ENCODE results near the gene MFSD1. TPM values are rescaled to one million over a fixed set of nuclear protein-coding genes. Genes with fewer than 3 reads are reported as not detected.

Gene MFSD1
- total RNA-seq, 1 experiment from 2014 or later: 50.7 TPM

- no TSS peak for BruUV-seq (replicated peaks)
- CTCF ChIA-PET: no interaction called here
- Histone ChIP-seq H3K4me1 (ENCODE audit: control insufficient read depth, insufficient read depth, low read length) (no peaks in the 10 kb centered on the region), H3K9me3 (ENCODE audit: control insufficient read depth, insufficient read depth, low read depth, low read length) (no peaks in the 10 kb centered on the region; the same call in 1 of the 2 replicates), H3K27ac (ENCODE audit: low read length) (no peak overlapping the region), H3K36me3 (ENCODE audit: control insufficient read depth, insufficient read depth, low read length) (no peaks in the 10 kb centered on the region), H3K27me3 (ENCODE audit: control insufficient read depth, insufficient read depth, low read length) (no peaks in the 10 kb centered on the region), H3K4me3 (ENCODE audit: low read depth in 2 of 2, low read length in 2 of 2) (no peak overlapping the region)
- intact Hi-C loops (cut with micrococcal nuclease; ENCODE audit: unreplicated experiment) (no loop called here), in situ Hi-C loops (cut with HindIII; ENCODE audit: low pct_unique_long_range_greater_than_20kb, low sequenced_read_pairs) (no loop called here)
- no peak for DNase-seq (ENCODE audit: low read depth, low spot score)
- POLR2A ChIA-PET: interaction anchor here (0.6 kb wide), 1 partner anchor 35 kb away, joined by 9 read pairs; no protein-coding TSS in a partner anchor
- TF ChIP-seq REST (IDR thresholded peaks at IDR 0.05; ENCODE audit: insufficient read depth in 1 of 2, low read depth in 2 of 2, low read length in 1 of 2) (no peak), SIN3A (IDR thresholded peaks at IDR 0.05; ENCODE audit: borderline replicate concordance, insufficient read depth, low read depth, low read length) (no peak), CTCF (IDR thresholded peaks at IDR 0.05) (no peak), POLR2AphosphoS5 (IDR thresholded peaks at IDR 0.05; ENCODE audit: low read depth, low read length) (no peak), TCF7L2 (IDR thresholded peaks at IDR 0.05; ENCODE audit: low read depth, low read length) (no peak)
- ATAC-seq: no peak
These were observed 30.0 kb downstream of the MFSD1 start for GRCh38 chr3:158831861-158832260.

- in situ Hi-C loops (cut with HindIII; ENCODE audit: low pct_unique_long_range_greater_than_20kb, low sequenced_read_pairs) (no loop called here), intact Hi-C loops (cut with micrococcal nuclease; ENCODE audit: unreplicated experiment) (no loop called here)
- Histone ChIP-seq H3K4me3 (ENCODE audit: low read depth in 2 of 2, low read length in 2 of 2) (no peak overlapping the region), H3K4me1 (ENCODE audit: control insufficient read depth, insufficient read depth, low read length) (no peaks in the 10 kb centered on the region), H3K36me3 (ENCODE audit: control insufficient read depth, insufficient read depth, low read length) (no peaks in the 10 kb centered on the region), H3K27me3 (ENCODE audit: control insufficient read depth, insufficient read depth, low read length) (no peaks in the 10 kb centered on the region; the same call in 1 of the 2 replicates), H3K9me3 (ENCODE audit: control insufficient read depth, insufficient read depth, low read depth, low read length) (no peaks in the 10 kb centered on the region; the same call in 1 of the 2 replicates), H3K27ac (ENCODE audit: low read length) (no peak overlapping the region)
- TF ChIP-seq TCF7L2 (IDR thresholded peaks at IDR 0.05; ENCODE audit: low read depth, low read length) (no peak), REST (IDR thresholded peaks at IDR 0.05; ENCODE audit: insufficient read depth in 1 of 2, low read depth in 2 of 2, low read length in 1 of 2) (no peak), POLR2AphosphoS5 (IDR thresholded peaks at IDR 0.05; ENCODE audit: low read depth, low read length) (no peak)
- ChIA-PET CTCF (no interaction called here), POLR2A (no interaction called here)
- no TSS peak for BruUV-seq (replicated peaks)
- no peak for DNase-seq (ENCODE audit: low read depth, low spot score)
- ATAC-seq: no peak
These were observed 33.8 kb downstream of the MFSD1 start for GRCh38 chr3:158835631-158836030.

All from Panc1 (cell line).